GM18520 (cell line): ENCODE measurements around the gene RNF207.

Experiments used
- ATAC-seq: cut with Tn5 transposase; IDR thresholded peaks from one replicate; pipeline ENCODE4 v1.9.1; 2021; ENCODE audit not compliant: unreplicated experiment

Gene RNF207

GRCh38 chr1:6224718-6225117 is 18.8 kb downstream of the RNF207 start:
- no peak for ATAC-seq

- no peak for ATAC-seq
Observed at GRCh38 chr1:6225651-6226050, 19.7 kb downstream of the RNF207 start.

- no peak for ATAC-seq
Observed at GRCh38 chr1:6233376-6233775, 27.5 kb downstream of the RNF207 start.

- ATAC-seq, result no peak
Observed at GRCh38 chr1:6234502-6235295, 28.8 kb downstream of the RNF207 start.

GRCh38 chr1:6235296-6235677 is 29.4 kb downstream of the RNF207 start:
- ATAC-seq, result peak; percentile 20

- ATAC-seq, result no peak
Observed at GRCh38 chr1:6237093-6237492, 31.2 kb downstream of the RNF207 start.

GRCh38 chr1:6239213-6239752 is 33.4 kb downstream of the RNF207 start:
- no peak for ATAC-seq

- ATAC-seq, result no peak
Observed at GRCh38 chr1:6239950-6240768, 34.2 kb downstream of the RNF207 start.

- ATAC-seq, result no peak
Observed at GRCh38 chr1:6241107-6241886, 35.4 kb downstream of the RNF207 start.

- ATAC-seq, result no peak
Observed at GRCh38 chr1:6241887-6242740, 36.2 kb downstream of the RNF207 start.

- ATAC-seq, result no peak
Observed at GRCh38 chr1:6243053-6243834, 37.3 kb downstream of the RNF207 start.

GRCh38 chr1:6243993-6244392 is 38.1 kb downstream of the RNF207 start, which contains the start of gene HES3:
Gene HES3 (plus strand): TSS chr1:6244179. CDS start chr1:6244366, 187 bp downstream.
- no peak for ATAC-seq

- ATAC-seq, result no peak
Observed at GRCh38 chr1:6244401-6245049, 38.6 kb downstream of the RNF207 start.

GRCh38 chr1:6245086-6245868 is 39.4 kb downstream of the RNF207 start:
- ATAC-seq, result peak; percentile 41

GRCh38 chr1:6245869-6246496 is 40.1 kb downstream of the RNF207 start:
- no peak for ATAC-seq

- ATAC-seq, result no peak
Observed at GRCh38 chr1:6246497-6247467, 40.9 kb downstream of the RNF207 start.
